22Rv1 (cell line): ENCODE measurements around the gene PARP8.
A peak's percentile ranks its signal among the peaks of the same experiment; 100 is the strongest.
"Not testable (repeated sequence)": the region's sequence is repeated elsewhere in the genome, so short reads cannot be mapped to it uniquely, and the experiment has no call there.

Experiments
- H3K27ac ChIP-seq: fragments of 450-650 bp; 2 replicates; pipeline ENCODE4 v1.5.1; 2017
- ZFX ChIP-seq: fragments of 450-650 bp; IDR thresholded peaks from 2 replicates; pipeline ENCODE4 v1.6.1; 2017; ENCODE audit warnings: antibody characterized with exemption, borderline replicate concordance
- TF ChIP-seq, protein P1 (sequence below): fragments of 450-650 bp; IDR thresholded peaks from 2 replicates; pipeline ENCODE4 v1.5.1; 2017; ENCODE audit warnings: mild to moderate bottlenecking

The PARP8 gene

GRCh38 chr5:50655067-50655809 lies 11.2 kb upstream of the PARP8 start:
- H3K27ac ChIP-seq = peak overlapping the region; percentile 14; the same call in 1 of the 2 replicates
- no peak for TF ChIP-seq ZFX
- TF ChIP-seq, protein P1, sequence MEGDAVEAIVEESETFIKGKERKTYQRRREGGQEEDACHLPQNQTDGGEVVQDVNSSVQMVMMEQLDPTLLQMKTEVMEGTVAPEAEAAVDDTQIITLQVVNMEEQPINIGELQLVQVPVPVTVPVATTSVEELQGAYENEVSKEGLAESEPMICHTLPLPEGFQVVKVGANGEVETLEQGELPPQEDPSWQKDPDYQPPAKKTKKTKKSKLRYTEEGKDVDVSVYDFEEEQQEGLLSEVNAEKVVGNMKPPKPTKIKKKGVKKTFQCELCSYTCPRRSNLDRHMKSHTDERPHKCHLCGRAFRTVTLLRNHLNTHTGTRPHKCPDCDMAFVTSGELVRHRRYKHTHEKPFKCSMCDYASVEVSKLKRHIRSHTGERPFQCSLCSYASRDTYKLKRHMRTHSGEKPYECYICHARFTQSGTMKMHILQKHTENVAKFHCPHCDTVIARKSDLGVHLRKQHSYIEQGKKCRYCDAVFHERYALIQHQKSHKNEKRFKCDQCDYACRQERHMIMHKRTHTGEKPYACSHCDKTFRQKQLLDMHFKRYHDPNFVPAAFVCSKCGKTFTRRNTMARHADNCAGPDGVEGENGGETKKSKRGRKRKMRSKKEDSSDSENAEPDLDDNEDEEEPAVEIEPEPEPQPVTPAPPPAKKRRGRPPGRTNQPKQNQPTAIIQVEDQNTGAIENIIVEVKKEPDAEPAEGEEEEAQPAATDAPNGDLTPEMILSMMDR = no peak

DNA sequence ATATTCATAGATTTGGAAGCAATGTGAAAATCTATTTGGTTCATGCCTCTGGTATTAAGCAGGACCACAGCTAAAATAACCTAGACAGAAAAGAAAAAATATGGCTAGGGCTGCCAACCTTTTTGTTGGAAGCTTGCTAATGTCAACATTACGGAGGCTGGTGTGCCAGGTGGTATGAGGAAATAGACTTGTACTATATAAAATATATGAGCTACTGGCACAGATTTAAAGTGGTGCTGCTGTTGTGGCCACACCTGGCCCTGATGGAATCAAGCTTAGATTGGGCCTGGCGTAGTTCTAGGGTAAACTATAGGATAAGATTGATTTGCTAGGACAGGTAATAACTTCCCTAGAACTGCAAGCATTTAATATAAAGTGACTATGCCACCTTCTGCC lies 10.6 kb upstream of the PARP8 start:
- TF ChIP-seq, protein P1 = no peak
- TF ChIP-seq ZFX = no peak
- H3K27ac ChIP-seq = peak overlapping the region; percentile 14; the same call in 1 of the 2 replicates

GRCh38 chr5:50657044-50657443 lies 9.4 kb upstream of the PARP8 start:
- TF ChIP-seq ZFX = no peak
- TF ChIP-seq, protein P1 = no peak
- no peak overlapping the region for H3K27ac ChIP-seq

DNA sequence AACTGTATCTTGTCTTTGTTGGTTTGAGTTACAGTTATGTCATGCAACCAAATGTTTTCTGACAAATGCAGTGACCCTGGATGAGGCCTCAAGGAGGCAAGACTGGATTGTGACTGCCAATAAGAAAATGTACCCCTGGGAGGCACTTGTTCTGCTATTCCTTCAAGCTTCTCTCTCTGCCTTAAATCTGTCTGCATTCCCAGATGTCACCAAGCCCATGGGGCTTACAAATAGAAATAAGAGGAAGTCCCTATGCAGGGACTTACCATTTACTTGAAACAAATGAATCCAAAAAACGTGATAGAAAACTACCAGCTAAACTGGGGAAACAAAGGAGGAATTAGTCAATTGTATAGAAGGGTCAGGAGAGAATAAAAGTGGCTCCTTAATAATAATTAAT lies 8.2 kb upstream of the PARP8 start:
- no peak overlapping the region for H3K27ac ChIP-seq
- no peak for TF ChIP-seq ZFX

DNA sequence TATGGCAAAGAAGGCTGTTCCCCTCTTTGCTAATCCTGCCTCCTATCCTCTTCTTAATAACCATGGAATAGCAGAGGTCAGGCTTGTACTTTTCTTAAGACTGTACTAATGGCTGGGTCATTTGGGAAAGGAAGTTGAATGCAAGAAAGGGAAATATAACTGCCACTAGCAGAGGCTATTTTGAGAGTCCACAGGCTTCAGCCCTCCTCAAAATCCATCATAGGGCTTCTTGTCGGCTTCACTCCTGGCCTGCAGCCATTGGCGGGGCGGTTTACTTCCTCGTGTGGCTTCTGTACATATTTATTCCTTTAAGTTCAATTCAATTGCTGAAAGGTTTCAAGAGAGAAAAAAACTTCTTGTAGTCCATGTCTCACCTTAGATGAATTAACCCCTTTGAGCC lies 2.8 kb upstream of the PARP8 start:
- H3K27ac ChIP-seq = no peak overlapping the region
- TF ChIP-seq, protein P1 = no peak
- no peak for TF ChIP-seq ZFX

GRCh38 chr5:50665091-50665490 lies 1.3 kb upstream of the PARP8 start:
- no peak overlapping the region for H3K27ac ChIP-seq
- TF ChIP-seq ZFX = no peak
- TF ChIP-seq, protein P1 = no peak

- H3K27ac ChIP-seq = not testable (repeated sequence)
Measured at GRCh38 chr5:50665761-50666202, 655 bp upstream of the PARP8 start.

DNA sequence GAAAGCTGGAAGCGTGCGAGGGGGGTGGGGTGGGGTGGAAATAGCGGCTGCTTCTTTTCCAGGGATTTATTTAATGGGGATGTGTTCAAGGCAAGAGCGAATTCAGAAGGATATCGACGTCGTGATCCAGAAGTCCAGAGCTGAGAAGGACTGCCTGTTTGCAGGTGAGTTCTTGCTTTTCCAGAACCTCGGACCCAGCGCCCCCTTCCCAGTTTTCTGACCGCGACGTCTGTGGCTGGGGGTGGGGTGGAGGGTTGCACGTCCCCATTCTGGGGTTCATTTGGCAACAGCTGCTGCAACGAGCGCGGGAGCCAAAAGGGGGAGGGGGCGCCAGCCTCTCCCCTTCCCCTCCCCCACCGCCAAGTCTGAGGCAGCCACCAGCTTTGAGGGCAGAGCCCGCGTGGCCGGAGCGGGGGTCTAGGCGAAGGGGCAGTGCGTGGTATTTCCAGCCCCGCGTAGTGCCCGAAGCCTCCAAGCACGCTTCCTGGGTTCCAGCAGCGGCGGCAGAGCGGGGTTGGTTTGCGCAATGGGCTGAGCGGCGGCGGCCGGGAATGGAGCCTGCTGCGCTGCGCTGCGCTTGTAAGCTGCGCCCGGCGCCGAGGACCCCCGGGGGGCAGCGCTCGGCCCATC lies 701 bp downstream of the PARP8 start:
- TF ChIP-seq ZFX = no peak
- TF ChIP-seq, protein P1 = no peak
- no peak overlapping the region for H3K27ac ChIP-seq
